22Rv1 (cell line): ENCODE results near the gene CERS1.

Experiments used
- CTCF ChIP-seq: fragments of 450-650 bp; IDR thresholded peaks from 2 replicates; pipeline ENCODE4 v1.5.1; 2017; ENCODE audit warnings: mild to moderate bottlenecking
- ZFX ChIP-seq: fragments of 450-650 bp; IDR thresholded peaks from 2 replicates; pipeline ENCODE4 v1.6.1; 2017; ENCODE audit warnings: antibody characterized with exemption, borderline replicate concordance

GRCh38 chr19:18846862-18847548 is 49.0 kb downstream of the CERS1 start:
- TF ChIP-seq CTCF (peak; percentile 85), ZFX (no peak)
